ENCODE results near the gene RPL39L. TPM values are rescaled to one million over a fixed set of nuclear protein-coding genes. Genes with fewer than 3 reads are reported as not detected.

RPL39L gene
- polyA plus RNA-seq, 3 donors: 17.3 to 20.7 (median 18.7) TPM

DNA sequence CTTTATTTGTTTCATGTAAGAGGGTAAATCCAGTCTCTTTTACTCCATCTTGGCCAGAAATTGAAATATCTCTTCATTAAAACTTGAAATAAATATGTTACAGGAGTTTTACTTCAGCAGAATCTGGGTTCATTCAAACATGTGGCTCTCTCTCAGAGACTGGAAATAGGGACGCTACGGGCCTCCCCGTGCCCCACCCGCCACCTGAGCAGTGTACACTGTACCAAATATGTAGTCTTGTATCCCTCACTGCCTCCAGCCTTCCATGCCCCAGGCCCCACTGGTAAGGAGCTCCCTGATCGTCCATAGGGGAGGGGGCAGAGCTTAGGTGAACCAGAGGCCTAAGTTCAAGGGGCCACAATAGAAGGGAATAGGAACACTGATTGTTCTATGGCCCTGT lies 36.0 kb downstream of the RPL39L start:
- no peak for DNase-seq

- no peak for DNase-seq
These were observed 37.1 kb downstream of the RPL39L start for GRCh38 chr3:187102073-187102634.

DNA sequence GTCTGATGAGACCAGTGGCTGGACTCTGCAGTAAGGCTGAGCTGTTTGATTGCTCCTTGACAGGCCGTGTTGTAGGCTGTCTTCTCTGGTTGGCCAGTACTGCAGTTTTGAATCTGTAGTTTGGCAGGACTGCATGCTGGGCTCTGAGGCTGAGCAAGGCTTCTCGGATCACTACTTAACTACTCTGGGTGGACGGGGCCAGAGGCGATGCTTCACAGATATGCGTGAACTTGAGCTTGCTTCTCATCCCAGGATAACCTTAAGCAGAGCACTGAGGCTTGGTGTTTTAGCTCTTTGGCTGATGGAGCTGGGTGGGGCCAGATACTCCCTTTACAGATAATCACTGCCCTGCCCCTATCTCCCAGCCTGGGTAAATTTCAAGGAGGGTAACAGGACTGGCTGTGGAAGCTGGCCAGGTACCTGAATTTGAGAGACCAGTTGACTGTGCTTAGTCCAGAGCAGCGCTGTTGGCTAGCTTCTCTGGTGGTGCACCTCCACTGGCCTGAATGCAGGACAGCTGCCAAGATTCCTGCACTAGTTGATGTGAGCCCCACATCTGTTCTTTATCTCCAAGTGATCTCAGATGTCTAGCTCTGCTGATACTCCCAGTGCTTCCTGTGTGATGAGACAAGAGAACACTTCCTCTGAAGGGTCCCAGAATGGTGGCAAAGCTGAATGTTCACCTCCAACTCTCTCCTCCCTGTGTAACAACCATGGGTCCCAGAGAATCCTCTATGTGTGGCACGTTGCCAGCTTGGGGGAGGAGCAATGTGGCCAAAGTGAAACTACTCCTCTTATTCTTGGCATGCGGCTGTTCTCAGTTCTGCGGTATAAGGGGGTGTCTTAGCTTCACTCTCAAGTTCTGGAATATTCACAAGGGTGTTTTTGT lies 37.9 kb downstream of the RPL39L start:
- DNase-seq: peak; percentile 48

- no peak for DNase-seq
These were observed 40.3 kb downstream of the RPL39L start for GRCh38 chr3:187098923-187099512.

DNA sequence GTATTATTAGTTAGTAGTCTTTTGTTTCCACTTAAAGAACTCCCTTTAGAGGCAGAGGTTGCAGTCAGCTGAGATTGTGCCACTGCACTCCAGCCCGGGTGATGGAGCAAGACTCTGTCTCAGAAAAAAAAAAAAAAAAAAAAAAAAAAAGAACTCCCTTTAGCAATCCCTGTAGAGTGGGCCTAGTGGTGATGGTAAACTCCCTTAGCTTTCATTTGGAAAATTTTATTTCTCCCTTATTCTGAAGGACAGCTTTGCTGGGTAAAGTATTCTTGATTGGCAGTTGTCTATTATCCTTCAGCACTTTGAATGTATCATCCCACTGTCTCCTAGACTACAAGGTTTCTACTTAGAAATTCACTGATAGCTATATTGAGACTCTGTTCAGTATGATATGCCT lies 46.0 kb downstream of the RPL39L start:
- DNase-seq: no peak

- DNase-seq: no peak
These were observed 50.6 kb downstream of the RPL39L start for GRCh38 chr3:187088701-187089100.

DNA sequence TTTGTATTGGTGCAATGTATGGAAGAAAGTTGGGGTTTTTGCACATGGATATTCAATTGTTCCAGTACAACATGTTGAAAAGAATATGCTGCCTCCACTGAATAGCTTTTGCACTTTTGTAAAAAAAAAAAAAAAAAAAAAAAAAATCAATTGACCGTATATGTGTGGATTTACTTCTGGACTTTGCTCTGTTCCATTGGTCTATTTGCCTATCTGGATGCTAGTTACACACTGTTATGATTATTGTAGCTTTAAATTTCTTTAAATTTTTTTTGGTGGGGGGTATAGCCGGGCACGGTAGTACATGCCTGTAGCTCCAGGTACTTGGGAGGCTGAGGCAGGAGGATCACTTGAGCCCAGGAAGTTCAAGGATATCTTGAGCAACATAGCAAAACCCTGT lies 52.5 kb downstream of the RPL39L start:
- no peak for DNase-seq

- no peak for DNase-seq
These were observed 53.4 kb downstream of the RPL39L start for GRCh38 chr3:187085933-187086332.

DNA sequence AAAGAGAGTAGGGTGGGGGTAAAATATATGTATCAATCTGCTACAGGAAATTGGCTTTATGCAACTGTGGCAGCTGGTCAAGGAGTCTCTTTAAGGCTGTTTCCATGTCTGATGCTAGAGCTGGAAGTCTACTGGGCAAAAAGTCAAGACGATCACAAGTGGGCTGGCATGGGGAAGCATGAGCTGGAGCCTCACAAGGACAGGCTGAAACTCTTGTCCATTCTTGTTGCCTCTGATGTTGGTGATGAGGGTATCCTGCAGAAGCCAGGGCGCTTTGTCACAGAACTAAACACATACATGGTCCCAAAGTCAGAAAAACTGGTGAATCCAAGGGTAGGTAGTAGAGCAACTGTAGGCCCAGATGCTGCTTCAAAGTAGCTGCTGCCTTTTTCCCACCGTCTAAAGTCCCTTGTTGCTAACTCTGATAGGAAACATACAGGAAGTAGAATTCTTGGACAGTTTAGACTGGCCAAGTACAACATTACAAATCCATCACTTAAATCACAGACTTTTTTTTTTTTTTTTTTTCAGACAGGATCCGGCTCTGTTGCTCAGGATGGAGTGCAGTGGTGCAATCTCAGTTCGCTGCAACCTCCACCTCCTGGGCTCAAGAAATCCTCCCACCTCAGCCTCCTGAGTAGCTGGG lies 54.2 kb downstream of the RPL39L start:
- DNase-seq: no peak

DNA sequence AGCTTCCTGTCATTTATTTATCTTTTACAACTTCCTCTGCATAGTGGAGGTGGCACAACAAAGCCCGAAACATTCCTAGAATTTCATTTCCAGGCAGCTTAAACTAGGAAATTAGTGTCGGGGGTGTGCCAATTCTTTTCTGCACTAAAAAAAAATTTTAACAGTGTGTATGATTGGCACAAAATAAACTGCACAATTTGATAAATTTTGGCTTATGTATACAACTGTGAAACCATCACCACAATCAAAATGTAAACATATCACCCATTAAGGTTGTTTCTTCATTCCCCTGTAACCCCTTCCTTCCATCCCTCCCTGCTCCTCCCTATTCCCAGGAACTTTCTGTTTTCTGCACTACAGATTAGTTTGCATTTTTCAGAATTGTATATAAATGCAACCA lies 54.7 kb downstream of the RPL39L start:
- no peak for DNase-seq

- no peak for DNase-seq
These were observed 55.2 kb downstream of the RPL39L start for GRCh38 chr3:187084126-187084525.

DNA sequence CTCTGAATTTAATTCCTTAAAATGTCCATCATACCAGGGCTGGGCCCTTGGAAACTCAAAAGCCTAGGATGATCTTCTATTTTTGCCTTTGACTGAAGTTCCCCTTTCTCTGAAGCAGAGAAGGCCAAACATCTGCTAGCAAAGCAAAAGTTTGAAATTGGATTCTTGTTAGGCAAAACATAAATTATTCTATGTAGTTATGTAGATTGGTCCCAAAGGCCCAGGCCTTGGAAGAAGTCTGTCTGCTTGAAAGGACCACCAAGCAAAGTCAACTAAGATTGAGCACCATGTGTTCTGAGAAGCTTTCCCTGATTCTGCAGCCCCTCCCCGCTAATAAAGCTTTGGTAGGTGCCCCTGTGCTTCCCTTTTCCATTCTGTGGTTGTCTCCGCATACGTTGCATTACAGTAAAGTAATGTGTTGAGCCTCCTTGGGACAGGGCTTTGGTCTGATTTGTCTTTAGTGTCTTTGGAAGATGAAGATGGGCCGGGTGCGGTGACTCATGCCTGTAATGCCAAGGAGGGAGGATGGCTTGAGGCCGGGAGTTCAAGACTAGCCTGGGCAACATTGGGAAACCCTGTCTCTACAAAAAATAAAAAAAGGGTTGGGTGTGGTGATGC lies 56.4 kb downstream of the RPL39L start:
- no peak for DNase-seq

DNA sequence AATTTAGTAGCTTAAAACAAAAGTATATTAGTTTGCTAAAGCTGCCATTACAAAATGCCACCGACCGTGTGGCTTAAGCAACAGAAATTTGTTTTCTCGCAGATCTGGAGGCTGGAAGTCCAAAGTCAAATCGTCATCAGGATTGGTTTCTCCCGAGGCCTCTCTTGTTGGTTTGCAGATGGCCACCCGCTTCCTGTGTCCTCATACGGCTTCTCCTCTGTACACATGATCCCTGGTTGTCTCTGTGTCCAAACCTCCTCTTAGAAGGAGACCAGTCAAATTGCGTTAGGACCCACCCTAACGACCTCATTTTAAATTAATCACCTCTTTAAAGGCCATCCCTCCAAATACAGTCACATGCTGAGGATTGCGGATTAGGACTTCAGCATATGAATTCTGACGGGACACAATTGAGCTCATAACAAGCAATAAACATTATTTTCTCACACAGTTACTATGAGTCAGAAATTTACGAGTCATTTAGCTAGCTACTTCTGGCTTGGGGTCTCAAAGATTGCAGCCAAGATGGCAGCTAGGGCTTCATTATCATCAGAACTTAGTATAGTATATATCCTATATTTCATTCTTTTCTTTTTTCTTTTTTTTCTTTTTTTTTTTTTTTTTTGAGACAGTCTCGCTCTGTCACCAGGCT lies 58.4 kb downstream of the RPL39L start:
- DNase-seq: no peak

- no peak for DNase-seq
These were observed 59.9 kb downstream of the RPL39L start for GRCh38 chr3:187079090-187080022.

- DNase-seq: no peak
These were observed 61.8 kb downstream of the RPL39L start for GRCh38 chr3:187077537-187077936.

DNA sequence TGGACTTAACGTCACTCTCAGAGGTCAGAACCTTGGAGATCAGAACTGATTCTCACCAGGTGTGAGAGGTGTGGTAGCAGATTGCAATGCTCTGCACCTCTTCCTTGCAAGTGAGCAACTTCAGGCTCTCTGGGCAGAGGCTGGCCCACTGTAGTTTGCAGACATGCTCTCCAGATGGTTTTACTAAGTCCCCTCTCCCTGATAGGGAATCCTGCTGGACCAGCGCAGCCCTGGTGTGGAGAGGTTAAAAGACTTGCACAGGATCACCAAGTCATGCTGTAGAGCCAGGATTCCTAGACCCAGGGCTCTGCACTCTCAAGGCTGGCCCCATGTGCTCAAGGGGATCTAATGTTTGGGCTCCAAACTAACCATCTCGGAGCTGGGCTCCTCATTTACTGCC lies 62.2 kb downstream of the RPL39L start:
- no peak for DNase-seq

DNA sequence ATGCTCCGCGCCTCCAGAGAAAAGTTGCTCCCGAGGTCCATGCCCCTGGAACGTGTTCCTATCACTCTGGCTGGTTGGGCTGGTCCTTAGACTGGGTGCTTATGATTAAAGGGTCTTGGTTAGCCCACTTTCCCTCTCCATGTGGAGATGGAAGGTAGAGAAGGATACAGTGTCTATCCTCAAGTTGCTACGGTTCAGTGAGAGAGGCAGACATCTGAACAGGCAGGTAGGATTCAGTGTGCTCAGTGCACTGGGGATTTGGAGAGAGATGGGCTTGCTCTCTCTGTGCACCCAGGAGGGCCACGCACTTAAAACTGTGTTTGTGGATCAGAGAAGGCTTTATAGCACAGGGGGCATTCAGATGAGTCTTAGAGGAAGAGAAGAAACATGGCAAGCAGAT lies 63.0 kb downstream of the RPL39L start:
- no peak for DNase-seq

DNA sequence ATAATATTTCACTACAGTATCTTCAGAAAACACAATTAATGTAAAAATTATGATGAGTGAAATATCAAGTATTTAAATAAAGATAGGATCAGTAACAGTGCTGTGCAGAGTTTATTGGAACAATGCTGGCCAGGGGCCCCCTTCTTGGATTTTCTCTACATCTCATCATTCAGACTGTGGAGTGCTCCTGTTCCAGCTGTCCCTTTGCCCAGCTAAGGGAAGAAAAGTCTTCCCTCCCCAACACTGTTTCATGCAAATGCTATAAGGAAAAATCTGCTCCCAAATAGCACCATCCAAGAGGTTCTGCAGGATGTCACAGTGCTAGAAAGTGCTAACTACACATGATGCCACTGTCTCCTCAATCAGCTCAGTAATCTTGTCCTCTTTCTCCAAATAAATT lies 64.5 kb downstream of the RPL39L start:
- no peak for DNase-seq

GRCh38 chr3:187073581-187074098 lies 65.7 kb downstream of the RPL39L start:
- DNase-seq: no peak

DNA sequence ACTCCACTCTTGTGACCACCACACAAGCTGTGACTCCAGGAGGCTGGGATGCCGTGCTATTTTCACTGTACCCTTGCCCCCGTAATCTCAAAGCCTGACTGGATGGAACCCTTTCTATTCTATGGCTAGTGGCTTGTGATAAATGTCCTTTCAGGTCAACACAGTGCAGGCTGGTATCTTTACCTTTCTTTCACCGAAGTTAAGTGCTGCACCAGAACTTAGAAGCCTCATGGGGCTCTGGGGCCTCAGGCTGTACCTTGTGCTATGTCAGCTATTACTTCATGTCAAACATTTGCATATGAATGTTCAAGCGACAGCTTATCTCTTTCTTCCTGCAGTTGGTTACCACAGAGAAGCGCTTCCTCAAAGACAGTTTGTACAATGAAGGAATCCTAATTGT lies 66.8 kb downstream of the RPL39L start:
- DNase-seq: no peak

All from renal pelvis (tissue), 4 donors.